ENCODE measurements around the gene PARD3.

DNA sequence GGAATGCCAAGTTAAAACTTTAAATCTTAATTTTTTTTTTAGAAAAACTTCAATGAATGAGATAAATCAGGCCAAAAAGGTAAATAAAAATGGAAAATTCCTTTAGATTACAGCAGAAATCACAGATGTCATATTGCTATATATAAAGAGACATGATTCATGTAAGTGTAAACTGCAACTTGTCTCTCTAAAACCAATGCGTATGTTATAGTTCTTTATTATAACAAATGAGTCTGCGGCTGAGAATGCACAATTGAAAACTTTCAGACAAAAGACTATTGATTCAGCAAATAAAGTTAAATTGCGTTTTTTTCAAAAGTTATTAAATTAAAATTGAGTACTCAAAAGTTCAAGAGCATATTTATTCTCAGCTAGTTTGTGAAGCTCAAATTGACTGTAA, 425.3 kb downstream of the PARD3 start:
- TF ChIP-seq, protein P1, sequence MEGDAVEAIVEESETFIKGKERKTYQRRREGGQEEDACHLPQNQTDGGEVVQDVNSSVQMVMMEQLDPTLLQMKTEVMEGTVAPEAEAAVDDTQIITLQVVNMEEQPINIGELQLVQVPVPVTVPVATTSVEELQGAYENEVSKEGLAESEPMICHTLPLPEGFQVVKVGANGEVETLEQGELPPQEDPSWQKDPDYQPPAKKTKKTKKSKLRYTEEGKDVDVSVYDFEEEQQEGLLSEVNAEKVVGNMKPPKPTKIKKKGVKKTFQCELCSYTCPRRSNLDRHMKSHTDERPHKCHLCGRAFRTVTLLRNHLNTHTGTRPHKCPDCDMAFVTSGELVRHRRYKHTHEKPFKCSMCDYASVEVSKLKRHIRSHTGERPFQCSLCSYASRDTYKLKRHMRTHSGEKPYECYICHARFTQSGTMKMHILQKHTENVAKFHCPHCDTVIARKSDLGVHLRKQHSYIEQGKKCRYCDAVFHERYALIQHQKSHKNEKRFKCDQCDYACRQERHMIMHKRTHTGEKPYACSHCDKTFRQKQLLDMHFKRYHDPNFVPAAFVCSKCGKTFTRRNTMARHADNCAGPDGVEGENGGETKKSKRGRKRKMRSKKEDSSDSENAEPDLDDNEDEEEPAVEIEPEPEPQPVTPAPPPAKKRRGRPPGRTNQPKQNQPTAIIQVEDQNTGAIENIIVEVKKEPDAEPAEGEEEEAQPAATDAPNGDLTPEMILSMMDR (IDR thresholded peaks at IDR 0.05): no peak
- no peak for TF ChIP-seq POLR2A (IDR thresholded peaks at IDR 0.05)
